ENCODE measurements around the gene PTPRN2. TPM values are rescaled to one million over a fixed set of nuclear protein-coding genes. Genes with fewer than 3 reads are reported as not detected.

Gene PTPRN2
- total and polyA plus RNA-seq, 2 experiments from 2014 or later, result 0.28 TPM; not detected in 1

DNA sequence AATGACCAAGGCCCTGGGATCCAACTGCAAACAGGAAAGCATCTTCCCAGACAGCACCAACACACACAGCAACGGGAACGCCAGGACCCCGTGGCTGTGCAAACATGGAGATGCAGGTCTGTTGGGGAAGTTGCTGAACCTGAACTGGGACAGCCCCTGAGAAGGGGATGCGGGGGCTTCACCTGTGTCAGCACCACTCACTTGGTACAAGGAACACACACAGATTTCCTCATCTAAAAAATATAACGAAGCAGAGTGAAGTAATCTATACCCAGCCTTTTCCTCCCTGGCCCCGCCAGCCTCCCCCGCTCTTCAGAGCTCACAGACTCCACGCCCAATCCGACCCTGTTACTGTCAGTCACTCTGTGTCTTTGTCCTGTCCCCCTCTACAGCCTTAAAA lies 93.0 kb downstream of the PTPRN2 start:
- Histone ChIP-seq H3K9me3 (ENCODE audit: low read depth) (no peaks in the 10 kb centered on the region), H3K27ac (no peak overlapping the region), H3K4me3 (no peak overlapping the region), H3K4me1 (ENCODE audit: low read depth) (no peaks in the 10 kb centered on the region), H3K27me3 (peaks cover 18% of the 10 kb centered on the region), H3K36me3 (no peaks in the 10 kb centered on the region)
- TF ChIP-seq, protein P1, sequence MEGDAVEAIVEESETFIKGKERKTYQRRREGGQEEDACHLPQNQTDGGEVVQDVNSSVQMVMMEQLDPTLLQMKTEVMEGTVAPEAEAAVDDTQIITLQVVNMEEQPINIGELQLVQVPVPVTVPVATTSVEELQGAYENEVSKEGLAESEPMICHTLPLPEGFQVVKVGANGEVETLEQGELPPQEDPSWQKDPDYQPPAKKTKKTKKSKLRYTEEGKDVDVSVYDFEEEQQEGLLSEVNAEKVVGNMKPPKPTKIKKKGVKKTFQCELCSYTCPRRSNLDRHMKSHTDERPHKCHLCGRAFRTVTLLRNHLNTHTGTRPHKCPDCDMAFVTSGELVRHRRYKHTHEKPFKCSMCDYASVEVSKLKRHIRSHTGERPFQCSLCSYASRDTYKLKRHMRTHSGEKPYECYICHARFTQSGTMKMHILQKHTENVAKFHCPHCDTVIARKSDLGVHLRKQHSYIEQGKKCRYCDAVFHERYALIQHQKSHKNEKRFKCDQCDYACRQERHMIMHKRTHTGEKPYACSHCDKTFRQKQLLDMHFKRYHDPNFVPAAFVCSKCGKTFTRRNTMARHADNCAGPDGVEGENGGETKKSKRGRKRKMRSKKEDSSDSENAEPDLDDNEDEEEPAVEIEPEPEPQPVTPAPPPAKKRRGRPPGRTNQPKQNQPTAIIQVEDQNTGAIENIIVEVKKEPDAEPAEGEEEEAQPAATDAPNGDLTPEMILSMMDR (IDR thresholded peaks at IDR 0.05; ENCODE audit: low read depth, low read length), result no peak
- no peak for DNase-seq (ENCODE audit: low read depth in 1 of 2, low spot score in 1 of 2)

- H3K4me1 ChIP-seq (ENCODE audit: low read depth), result no peaks in the 10 kb centered on the region
- no peak overlapping the region for H3K4me3 ChIP-seq
- peaks cover 18% of the 10 kb centered on the region for H3K27me3 ChIP-seq
- TF ChIP-seq, protein P1 (IDR thresholded peaks at IDR 0.05; ENCODE audit: low read depth, low read length), result no peak
- DNase-seq (ENCODE audit: low read depth in 1 of 2, low spot score in 1 of 2), result no peak
- no peaks in the 10 kb centered on the region for H3K36me3 ChIP-seq
- no peaks in the 10 kb centered on the region for H3K9me3 ChIP-seq (ENCODE audit: low read depth)
- no peak overlapping the region for H3K27ac ChIP-seq
Observed at GRCh38 chr7:158494162-158494586, 93.4 kb downstream of the PTPRN2 start.

DNA sequence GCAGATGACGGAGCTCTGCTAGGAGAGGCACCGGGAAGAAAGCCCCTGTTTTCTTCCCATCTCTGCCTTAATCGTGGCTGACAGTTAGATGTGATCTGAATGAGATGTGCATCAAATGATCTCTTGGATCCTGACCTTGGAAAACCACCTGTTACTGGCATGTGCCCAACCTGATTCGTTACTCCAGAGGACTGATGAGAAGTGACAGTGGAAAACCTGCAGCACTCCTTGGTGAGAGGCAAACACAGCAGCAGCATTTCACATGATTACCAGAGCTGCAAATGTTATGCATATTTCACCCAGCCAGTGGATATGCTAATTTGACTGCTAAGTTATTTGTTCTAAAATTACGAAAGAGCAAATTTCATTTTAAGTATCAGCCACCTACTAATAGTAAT lies 95.3 kb downstream of the PTPRN2 start:
- H3K4me1 ChIP-seq (ENCODE audit: low read depth), result no peaks in the 10 kb centered on the region
- no peaks in the 10 kb centered on the region for H3K9me3 ChIP-seq (ENCODE audit: low read depth)
- H3K36me3 ChIP-seq, result no peaks in the 10 kb centered on the region
- H3K27me3 ChIP-seq, result peaks cover 18% of the 10 kb centered on the region
- no peak overlapping the region for H3K4me3 ChIP-seq
- H3K27ac ChIP-seq, result no peak overlapping the region
- DNase-seq (ENCODE audit: low read depth in 1 of 2, low spot score in 1 of 2), result no peak
- TF ChIP-seq, protein P1 (IDR thresholded peaks at IDR 0.05; ENCODE audit: low read depth, low read length), result no peak

DNA sequence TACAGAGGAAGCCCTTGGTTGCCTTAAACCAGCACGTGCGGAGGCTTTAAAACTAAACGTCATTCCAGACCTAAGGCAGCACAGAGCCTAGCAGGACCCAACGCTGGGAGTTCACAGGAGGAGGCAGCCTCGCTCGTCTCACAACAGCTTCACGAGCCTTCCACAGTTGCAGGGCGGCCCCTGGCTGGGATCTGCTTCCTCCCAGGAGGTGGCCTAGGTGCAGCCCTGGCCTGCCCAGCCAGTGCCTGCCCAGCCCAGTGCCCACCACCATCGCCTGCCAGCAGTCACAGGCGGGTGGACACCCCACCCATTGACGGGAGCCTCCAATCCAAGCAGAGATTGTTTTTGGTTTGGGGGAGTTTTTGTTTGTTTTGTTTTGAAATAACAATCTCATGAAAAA lies 96.5 kb downstream of the PTPRN2 start:
- Histone ChIP-seq H3K9me3 (ENCODE audit: low read depth) (no peaks in the 10 kb centered on the region), H3K27ac (no peak overlapping the region), H3K27me3 (peaks cover 18% of the 10 kb centered on the region), H3K36me3 (no peaks in the 10 kb centered on the region), H3K4me1 (ENCODE audit: low read depth) (no peaks in the 10 kb centered on the region), H3K4me3 (no peak overlapping the region)
- TF ChIP-seq, protein P1 (IDR thresholded peaks at IDR 0.05; ENCODE audit: low read depth, low read length), result no peak
- no peak for DNase-seq (ENCODE audit: low read depth in 1 of 2, low spot score in 1 of 2)

DNA sequence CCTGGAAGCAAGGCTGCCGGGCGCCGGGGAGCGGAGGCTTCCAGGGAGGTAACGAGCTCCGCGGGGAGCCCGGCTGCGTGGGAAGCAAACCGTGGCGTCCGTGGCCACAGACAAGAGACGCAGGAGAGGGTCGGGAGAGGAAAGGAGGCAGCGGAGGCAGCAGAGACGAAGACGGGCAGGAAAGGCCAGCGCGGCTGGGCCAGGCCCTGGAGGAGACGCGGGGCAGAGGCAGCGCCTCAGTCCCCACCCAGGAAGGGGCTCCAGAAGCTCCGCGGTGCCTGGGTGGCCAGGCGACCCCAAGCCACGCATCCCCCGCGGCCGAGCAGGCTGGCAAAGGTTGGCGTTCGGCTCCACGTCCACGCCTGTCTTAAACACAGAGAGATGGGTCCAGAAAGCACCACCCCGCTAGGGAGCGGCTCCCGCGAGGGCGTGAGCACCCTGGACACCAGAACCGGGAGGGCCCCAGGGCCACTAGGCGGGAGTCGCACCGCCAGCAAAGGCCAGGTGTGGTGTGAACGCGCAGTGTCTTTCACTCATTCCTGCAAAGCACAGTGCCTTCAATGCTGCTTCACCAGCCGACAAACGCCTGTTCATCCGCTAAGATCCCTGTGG lies 97.3 kb downstream of the PTPRN2 start:
- DNase-seq (ENCODE audit: low read depth in 1 of 2, low spot score in 1 of 2), result no peak
- no peaks in the 10 kb centered on the region for H3K9me3 ChIP-seq (ENCODE audit: low read depth)

More for the DNA sequence above, 97.3 kb downstream of the PTPRN2 start:
- Histone ChIP-seq H3K4me3 (no peak overlapping the region), H3K27ac (no peak overlapping the region), H3K36me3 (no peaks in the 10 kb centered on the region), H3K4me1 (ENCODE audit: low read depth) (no peaks in the 10 kb centered on the region), H3K27me3 (peaks cover 13% of the 10 kb centered on the region)
- TF ChIP-seq, protein P1 (IDR thresholded peaks at IDR 0.05; ENCODE audit: low read depth, low read length), result no peak

Measured in cardiac muscle cell (in vitro differentiated cells and primary cell).